ENCODE results near the gene NOC4L.

DNA sequence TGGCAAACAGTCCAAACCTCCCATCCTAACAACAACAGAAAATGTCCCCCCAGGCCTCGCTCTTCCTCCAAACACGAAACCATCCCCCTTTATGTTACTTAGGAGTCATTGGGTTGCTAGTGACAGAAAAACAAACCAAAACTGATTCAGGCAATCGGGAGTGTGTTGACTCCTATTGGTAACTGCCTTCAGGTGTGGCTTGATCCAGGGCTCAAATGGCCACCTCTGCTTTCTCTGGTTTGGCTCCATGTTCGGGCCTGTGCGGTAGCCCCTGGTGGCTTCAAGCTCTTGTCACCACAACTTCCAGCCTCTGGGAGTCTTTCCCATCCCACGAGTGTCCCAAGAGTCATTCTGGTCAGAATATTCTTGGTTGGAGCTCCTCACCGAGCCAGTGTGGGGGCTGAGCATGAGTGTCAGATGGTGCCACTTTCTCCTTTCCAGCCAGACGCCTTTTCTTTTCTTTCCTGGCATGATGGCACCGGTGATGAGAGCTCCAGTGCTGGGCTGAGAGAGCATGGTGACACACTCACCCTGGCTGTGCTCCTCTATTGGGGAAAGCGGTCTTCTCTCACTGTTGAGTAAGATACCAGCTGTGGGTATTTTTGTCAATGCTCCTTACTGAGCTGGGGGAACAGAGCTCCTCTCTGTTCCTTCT, 38.6 kb downstream of the NOC4L start:
- TF ChIP-seq CTCF (IDR thresholded peaks at IDR 0.05 in 8 of 11, conservative IDR thresholded peaks at IDR 0.05 in 3 of 11) = no peak
- no peak for TF ChIP-seq POLR2A (IDR thresholded peaks at IDR 0.05)

All from spleen (tissue), 7 donors.